Fibroblast of villous mesenchyme (primary cell): Measurements from ENCODE around the gene LYPD5. TPM values are rescaled to one million over a fixed set of nuclear protein-coding genes. Genes with fewer than 3 reads are reported as not detected.

Experiments
- DNase-seq: peaks from one replicate; pipeline ENCODE4 v3.0.0-alpha.2; 2010; ENCODE audit warnings: low read depth
- H3K4me3 ChIP-seq: 2 replicates; pipeline ENCODE4 v1.5.1; 2011; ENCODE audit warnings: low read depth, mild to moderate bottlenecking, low read length
- total RNA-seq: library from RNA; depleted of rRNA; stranded (reverse); fragments of >200 nt; gene quantifications from 2 replicates; pipeline ENCODE4 v1.2.3, GENCODE V29; 2012
- TF ChIP-seq, protein P1 (sequence below): IDR thresholded peaks from 2 replicates; pipeline ENCODE4 v1.5.1; 2012; ENCODE audit warnings: low read depth, mild to moderate bottlenecking, low read length; ENCODE audit not compliant: insufficient read depth

LYPD5 gene
- total RNA-seq, 1 donor = 0.43 TPM

DNA sequence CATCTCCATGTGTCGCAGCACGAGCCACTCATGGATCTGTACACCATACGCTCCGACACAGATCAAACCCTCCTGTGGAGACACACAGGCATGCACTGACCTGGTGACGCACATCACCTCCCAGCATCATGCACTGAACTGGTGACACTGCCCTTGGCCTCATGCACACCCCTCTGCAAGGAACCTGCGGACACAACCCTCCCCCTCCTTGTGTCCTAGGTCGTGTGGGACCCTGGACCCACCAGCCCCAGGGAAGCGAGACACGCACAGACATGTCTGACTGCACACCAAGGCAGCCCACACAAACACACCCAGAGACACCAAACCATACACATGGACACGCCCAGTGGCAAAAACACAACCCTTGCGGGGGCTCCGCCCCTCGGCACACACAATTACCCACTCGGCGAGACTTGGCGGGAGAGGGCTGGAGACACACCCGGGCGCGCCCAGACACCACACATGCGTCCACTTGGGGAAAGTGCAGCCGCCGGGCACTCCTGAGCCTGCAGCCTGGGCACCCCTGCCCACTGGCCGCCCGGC is 19.5 kb downstream of the LYPD5 start:
- no peak for DNase-seq
- no peak overlapping the region for H3K4me3 ChIP-seq
- TF ChIP-seq, protein P1, sequence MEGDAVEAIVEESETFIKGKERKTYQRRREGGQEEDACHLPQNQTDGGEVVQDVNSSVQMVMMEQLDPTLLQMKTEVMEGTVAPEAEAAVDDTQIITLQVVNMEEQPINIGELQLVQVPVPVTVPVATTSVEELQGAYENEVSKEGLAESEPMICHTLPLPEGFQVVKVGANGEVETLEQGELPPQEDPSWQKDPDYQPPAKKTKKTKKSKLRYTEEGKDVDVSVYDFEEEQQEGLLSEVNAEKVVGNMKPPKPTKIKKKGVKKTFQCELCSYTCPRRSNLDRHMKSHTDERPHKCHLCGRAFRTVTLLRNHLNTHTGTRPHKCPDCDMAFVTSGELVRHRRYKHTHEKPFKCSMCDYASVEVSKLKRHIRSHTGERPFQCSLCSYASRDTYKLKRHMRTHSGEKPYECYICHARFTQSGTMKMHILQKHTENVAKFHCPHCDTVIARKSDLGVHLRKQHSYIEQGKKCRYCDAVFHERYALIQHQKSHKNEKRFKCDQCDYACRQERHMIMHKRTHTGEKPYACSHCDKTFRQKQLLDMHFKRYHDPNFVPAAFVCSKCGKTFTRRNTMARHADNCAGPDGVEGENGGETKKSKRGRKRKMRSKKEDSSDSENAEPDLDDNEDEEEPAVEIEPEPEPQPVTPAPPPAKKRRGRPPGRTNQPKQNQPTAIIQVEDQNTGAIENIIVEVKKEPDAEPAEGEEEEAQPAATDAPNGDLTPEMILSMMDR = no peak

DNA sequence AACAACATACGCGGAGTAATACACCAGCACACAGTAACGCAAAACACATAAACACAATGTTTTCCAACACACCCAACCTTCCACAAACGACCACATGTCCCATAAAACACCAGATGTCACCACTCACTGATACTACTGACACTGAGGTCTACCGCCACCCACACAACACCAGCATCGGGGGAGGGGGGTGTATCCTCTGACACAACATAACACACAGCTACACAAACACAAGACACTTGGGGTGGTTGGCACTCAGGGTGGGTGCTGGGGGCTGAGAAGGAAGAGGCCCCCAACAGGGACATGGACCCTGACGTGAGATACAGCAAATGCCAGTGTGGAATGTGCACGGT is 20.0 kb downstream of the LYPD5 start:
- TF ChIP-seq, protein P1 = no peak
- no peak for DNase-seq
- no peak overlapping the region for H3K4me3 ChIP-seq

DNA sequence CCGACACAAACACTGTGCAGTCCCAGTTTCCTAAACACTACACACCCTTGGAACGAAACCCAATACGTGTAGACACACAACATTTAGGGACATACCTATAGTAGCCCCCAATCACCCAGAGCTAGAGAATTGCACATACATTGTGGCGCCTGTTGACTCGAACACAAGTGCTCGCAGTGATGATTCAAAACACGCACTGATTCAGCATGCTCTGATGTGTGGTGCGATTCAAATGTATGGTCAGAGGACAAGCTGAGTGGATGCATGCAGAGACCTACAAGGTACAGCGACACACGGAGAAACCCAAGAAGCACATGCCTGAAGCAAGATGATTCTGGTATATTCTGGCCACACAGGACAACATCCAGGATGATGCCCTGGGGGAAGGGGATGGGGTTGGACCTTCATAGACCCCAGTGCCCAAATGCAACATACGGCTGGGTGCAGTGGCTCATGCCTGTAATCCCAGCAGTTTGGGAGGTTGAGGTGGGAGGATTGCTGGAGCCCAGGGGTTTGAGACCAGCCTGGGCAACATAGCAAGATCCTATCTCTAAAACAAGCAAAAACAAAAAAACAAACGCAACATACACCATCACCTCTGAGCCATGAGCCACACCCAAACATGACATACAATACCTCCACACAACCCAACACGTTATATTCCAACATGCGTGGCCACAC is 20.5 kb downstream of the LYPD5 start:
- TF ChIP-seq, protein P1 = no peak
- DNase-seq = no peak
- no peak overlapping the region for H3K4me3 ChIP-seq

DNA sequence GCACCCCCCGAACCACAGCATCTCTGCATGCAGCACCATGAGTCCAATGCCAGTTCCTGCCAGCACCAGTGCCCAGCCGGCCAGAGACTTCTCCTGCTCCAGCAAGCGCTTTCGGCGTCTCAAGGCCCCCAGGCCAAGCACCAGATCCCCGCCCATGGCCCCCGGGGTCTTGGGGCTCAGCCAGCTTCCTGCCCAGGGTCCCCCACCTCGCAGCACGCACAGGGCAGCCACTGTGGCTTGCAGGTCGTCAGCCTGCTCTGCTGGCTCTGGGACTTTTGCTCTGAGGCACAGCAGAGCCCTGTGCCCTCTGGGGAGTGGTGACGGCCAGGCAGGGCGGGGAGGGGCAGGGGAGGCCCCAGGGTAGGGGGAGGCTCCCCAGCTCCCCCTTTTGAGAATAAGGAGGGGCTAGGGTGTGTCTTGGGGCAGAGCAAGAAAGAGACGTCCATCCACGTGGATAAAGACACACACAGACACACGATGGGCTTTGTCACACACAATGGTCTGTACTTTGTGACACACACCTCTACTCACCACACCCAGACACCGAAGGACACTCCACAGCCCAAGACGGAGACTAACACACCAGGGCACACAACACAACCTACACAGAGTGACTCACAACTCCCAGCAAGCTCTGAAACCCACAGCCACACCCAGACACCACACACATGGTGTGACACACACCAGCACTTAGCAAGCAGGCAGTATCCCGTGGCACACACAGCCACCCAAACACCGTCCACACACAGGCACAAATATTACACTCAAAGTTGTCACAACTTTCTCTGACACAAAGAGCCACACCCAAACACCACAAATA is 21.3 kb downstream of the LYPD5 start, which contains the start of gene KCNN4:
KCNN4 (minus strand) TSS at position 268 of the 820 bp plus-strand sequence; CDS start at position 156, 112 bp downstream.
- TF ChIP-seq, protein P1 = no peak
- H3K4me3 ChIP-seq = no peak within 1 kb of the TSS
- peak; percentile 25 for DNase-seq

DNA sequence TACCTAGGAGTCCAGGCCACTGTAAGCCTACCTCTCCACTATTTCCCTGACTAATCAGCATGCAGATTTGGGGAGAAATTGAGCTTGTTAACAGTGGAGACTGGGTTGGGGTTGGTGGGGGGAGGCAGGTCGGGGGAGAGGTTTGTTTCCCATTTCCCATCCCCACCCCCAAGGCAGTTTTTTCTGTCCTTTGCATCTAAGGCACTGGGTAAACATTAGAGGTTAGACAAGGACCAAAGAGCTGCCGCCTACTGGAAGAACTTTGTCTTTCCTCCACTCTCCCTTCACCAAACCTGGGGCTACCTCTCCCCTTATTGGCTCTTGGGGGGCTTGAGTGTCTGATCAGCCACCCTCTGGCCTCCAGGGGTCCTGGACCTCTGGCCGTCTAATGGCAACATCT is 22.4 kb downstream of the LYPD5 start:
- TF ChIP-seq, protein P1 = no peak
- no peak for DNase-seq
- no peak overlapping the region for H3K4me3 ChIP-seq

DNA sequence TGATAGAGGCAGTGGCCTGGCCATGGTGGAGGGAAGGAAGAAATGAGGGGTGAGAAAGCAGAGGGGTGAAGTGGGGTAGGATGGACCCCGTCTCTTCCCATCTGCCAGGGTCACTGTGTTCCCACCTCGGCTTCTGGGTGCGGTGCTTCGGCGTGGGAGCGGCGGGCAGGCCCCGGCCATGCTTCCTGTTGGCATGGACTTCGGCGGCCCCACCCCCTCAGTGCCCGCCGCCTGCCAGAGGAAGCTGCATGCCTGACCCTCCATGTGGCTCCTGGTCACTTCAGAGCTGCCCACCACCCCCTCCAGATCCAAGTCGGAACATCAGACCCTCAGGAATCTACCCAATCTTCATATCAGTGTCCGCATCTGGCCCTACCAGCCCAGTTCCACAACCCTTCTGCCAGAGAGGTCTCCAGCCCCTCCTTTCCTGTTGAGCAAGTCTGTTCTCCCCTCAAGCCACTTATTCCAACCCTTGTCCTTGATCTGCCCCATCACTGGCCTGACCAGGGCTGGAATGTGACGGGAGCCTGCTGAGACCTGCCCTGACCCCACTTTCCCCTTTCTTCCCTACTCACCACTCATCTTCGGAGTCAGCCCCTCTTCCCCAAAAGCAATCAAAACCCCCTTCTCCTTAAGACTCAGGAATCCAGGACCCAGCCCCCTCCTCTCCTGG is 23.0 kb downstream of the LYPD5 start:
- TF ChIP-seq, protein P1 = no peak
- H3K4me3 ChIP-seq = no peak overlapping the region
- DNase-seq = no peak
